Kidney epithelial cell (primary cell): ENCODE measurements around the gene ZNF746. TPM values are rescaled to one million over a fixed set of nuclear protein-coding genes. Genes with fewer than 3 reads are reported as not detected.

Experiments used
- DNase-seq: peaks from one replicate; pipeline ENCODE4 v3.0.0-alpha.2; 2010; ENCODE audit warnings: low read depth
- H3K27me3 ChIP-seq: 2 replicates; pipeline ENCODE4 v1.6.0; 2011; ENCODE audit warnings: low read length; ENCODE audit not compliant: control insufficient read depth, insufficient read depth
- H3K36me3 ChIP-seq: 2 replicates; pipeline ENCODE4 v1.5.1; 2011; ENCODE audit warnings: low read length; ENCODE audit not compliant: control insufficient read depth, insufficient read depth
- H3K4me3 ChIP-seq: 2 replicates; pipeline ENCODE4 v1.5.1; 2011; ENCODE audit warnings: low read depth, mild to moderate bottlenecking, control low read depth, low read length
- total RNA-seq: library from RNA; depleted of rRNA; stranded (reverse); fragments of >200 nt; gene quantifications from 2 replicates; pipeline ENCODE4 v1.2.3, GENCODE V29; 2015
- TF ChIP-seq, protein P1 (sequence below): IDR thresholded peaks from 2 replicates; pipeline ENCODE4 v1.5.1; 2011; ENCODE audit warnings: mild to moderate bottlenecking, moderate library complexity, low read length, control low read depth, inconsistent platforms; ENCODE audit not compliant: insufficient read depth, poor library complexity, severe bottlenecking

ZNF746 gene
- total RNA-seq, 1 donor from 2014 or later, result 24.2 TPM

- no peaks in the 10 kb centered on the region for H3K36me3 ChIP-seq
- peak overlapping the region; percentile 70 for H3K4me3 ChIP-seq
- no peak for DNase-seq
- H3K27me3 ChIP-seq, result no peaks in the 10 kb centered on the region
- TF ChIP-seq, protein P1, sequence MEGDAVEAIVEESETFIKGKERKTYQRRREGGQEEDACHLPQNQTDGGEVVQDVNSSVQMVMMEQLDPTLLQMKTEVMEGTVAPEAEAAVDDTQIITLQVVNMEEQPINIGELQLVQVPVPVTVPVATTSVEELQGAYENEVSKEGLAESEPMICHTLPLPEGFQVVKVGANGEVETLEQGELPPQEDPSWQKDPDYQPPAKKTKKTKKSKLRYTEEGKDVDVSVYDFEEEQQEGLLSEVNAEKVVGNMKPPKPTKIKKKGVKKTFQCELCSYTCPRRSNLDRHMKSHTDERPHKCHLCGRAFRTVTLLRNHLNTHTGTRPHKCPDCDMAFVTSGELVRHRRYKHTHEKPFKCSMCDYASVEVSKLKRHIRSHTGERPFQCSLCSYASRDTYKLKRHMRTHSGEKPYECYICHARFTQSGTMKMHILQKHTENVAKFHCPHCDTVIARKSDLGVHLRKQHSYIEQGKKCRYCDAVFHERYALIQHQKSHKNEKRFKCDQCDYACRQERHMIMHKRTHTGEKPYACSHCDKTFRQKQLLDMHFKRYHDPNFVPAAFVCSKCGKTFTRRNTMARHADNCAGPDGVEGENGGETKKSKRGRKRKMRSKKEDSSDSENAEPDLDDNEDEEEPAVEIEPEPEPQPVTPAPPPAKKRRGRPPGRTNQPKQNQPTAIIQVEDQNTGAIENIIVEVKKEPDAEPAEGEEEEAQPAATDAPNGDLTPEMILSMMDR, result no peak
Observed at GRCh38 chr7:149459540-149460452, 37.8 kb downstream of the ZNF746 start.

GRCh38 chr7:149459201-149459539 lies 38.4 kb downstream of the ZNF746 start:
- TF ChIP-seq, protein P1, result no peak
- H3K36me3 ChIP-seq, result no peaks in the 10 kb centered on the region
- H3K4me3 ChIP-seq, result peak overlapping the region; percentile 70
- DNase-seq, result no peak
- no peaks in the 10 kb centered on the region for H3K27me3 ChIP-seq

DNA sequence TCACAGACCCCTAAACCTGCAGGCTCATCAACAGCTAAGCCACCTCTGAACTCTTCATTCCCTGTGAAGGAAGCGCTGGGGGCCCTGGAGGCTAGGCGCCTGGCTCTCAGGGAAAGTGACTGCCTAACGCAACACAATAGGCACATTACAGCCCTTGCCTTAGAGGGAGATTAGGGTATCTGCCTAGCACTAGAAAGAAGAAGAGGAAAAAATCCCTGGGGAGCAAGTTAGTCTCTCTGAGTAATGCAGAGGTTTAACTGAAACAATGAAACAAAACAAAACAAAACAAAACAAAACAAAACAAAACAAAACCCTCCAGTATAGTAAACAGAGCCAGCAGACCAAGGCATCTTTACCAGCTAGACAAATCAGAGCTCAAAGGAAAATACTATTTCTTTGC lies 39.4 kb downstream of the ZNF746 start:
- TF ChIP-seq, protein P1, result no peak
- no peak overlapping the region for H3K4me3 ChIP-seq
- H3K36me3 ChIP-seq, result no peaks in the 10 kb centered on the region
- DNase-seq, result no peak
- H3K27me3 ChIP-seq, result no peaks in the 10 kb centered on the region

- TF ChIP-seq, protein P1, result no peak
- no peak for DNase-seq
- Histone ChIP-seq H3K36me3 (no peaks in the 10 kb centered on the region), H3K4me3 (no peak overlapping the region), H3K27me3 (no peaks in the 10 kb centered on the region)
Observed at GRCh38 chr7:149457766-149458165, 39.8 kb downstream of the ZNF746 start.

GRCh38 chr7:149456506-149457421 lies 40.8 kb downstream of the ZNF746 start:
- Histone ChIP-seq H3K36me3 (no peaks in the 10 kb centered on the region), H3K4me3 (no peak overlapping the region), H3K27me3 (no peaks in the 10 kb centered on the region)
- DNase-seq, result no peak
- TF ChIP-seq, protein P1, result no peak
